ENCODE measurements around the gene SPAG5.

The SPAG5 gene

DNA sequence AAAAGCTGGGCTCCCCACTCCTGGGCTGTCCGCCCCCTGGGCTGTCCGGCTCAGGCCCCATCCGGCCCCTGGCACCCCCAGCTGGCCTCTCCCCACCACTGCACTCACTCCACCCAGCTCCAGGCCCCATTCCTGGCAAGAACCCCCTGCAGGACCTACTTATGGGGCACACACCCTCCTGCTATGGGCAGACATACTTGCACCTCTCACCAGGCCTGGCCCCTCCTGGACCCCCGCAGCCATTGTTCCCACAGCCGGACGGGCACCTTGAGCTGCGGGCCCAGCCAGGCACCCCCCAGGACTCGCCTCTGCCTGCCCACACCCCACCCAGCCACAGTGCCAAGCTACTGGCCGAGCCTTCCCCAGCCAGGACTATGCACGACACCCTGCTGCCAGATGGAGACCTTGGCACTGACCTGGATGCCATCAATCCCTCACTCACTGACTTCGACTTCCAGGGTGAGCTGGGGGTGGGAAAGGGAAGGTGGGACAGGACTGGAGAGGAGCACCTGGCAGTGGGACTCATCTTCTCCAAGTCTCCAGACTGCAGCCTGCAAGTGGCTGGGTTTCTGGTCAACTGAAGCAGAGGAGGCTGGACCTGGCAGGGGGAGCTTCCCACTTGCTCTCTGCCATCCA, 64.0 kb downstream of the SPAG5 start:
- no peak for DNase-seq (ENCODE audit: low read depth)
- no peak overlapping the region for H3K4me3 ChIP-seq (ENCODE audit: low read depth, low read length)
- TF ChIP-seq, protein P1, sequence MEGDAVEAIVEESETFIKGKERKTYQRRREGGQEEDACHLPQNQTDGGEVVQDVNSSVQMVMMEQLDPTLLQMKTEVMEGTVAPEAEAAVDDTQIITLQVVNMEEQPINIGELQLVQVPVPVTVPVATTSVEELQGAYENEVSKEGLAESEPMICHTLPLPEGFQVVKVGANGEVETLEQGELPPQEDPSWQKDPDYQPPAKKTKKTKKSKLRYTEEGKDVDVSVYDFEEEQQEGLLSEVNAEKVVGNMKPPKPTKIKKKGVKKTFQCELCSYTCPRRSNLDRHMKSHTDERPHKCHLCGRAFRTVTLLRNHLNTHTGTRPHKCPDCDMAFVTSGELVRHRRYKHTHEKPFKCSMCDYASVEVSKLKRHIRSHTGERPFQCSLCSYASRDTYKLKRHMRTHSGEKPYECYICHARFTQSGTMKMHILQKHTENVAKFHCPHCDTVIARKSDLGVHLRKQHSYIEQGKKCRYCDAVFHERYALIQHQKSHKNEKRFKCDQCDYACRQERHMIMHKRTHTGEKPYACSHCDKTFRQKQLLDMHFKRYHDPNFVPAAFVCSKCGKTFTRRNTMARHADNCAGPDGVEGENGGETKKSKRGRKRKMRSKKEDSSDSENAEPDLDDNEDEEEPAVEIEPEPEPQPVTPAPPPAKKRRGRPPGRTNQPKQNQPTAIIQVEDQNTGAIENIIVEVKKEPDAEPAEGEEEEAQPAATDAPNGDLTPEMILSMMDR (IDR thresholded peaks at IDR 0.05; ENCODE audit: low read depth, low read length, missing control alignments) = no peak

- TF ChIP-seq, protein P1 (IDR thresholded peaks at IDR 0.05; ENCODE audit: low read depth, low read length, missing control alignments) = no peak
- H3K4me3 ChIP-seq (ENCODE audit: low read depth, low read length) = no peak overlapping the region
- no peak for DNase-seq (ENCODE audit: low read depth)
Observed at GRCh38 chr17:28533091-28533807, 65.6 kb downstream of the SPAG5 start.

DNA sequence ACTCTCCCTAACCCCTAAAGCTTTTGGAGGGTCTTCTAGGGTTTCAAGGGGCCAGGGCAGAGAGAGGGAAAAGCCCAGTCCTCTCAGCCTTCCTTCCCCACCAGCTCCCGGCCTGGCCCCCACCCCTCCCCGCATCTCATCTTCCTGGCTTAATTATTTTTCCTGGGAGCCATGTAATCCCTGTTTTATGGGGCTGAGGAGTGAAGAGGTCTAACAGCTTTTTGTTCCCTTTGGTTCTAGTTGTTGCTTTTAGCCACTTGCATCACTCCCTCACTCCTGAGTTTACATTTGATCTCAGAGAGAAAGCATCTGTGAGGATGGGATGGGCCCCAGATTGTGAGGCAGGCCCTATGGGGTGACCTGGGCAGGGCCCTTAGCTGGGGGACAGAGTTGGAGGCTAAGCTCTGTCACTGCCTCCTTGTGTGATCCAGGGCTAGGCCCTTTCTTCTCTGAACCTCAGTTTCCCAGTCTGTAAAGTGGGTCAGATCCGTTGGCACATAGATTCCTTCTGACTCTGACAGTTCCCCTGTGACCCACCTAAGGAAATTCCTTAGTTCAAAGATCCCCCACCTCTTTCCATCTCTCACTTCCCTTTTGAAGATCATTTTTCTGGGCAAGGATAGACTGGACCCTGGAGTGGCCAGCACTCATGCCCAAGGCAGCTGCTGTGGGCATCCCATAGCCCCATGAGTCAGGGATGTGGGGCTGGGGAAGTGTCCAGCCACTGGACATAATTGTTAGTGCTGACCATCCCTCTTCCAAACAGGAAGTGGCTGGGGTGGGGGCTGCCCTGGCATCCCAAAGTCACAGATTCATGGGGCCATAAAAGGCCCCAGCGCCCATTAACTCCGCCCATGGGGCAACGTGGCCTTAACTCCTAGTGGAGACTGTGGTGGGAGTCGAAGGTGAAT, 66.5 kb downstream of the SPAG5 start:
- no peak overlapping the region for H3K4me3 ChIP-seq (ENCODE audit: low read depth, low read length)
- no peak for DNase-seq (ENCODE audit: low read depth)
- TF ChIP-seq, protein P1 (IDR thresholded peaks at IDR 0.05; ENCODE audit: low read depth, low read length, missing control alignments) = no peak

DNA sequence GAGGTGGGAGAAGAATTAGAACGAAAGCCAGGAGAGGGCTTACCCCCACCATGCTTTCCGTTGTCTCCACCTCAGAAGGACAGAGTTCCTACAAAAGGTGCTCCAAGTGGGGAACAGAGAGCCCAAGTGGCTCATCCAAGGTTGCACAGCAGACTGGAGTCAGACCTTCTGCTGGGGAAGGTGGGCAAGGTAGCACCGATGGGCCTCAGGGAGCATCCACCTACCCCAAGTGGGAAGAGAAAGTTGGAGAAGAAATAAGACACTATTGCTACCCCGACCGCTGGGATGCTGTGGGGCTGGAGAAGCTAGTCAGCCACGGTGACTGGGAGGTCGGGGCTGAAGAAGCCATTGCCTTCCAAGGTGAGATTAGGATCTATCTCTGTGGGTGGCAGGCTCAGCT, 67.9 kb downstream of the SPAG5 start:
- no peak overlapping the region for H3K4me3 ChIP-seq (ENCODE audit: low read depth, low read length)
- DNase-seq (ENCODE audit: low read depth) = no peak
- TF ChIP-seq, protein P1 (IDR thresholded peaks at IDR 0.05; ENCODE audit: low read depth, low read length, missing control alignments) = no peak

GRCh38 chr17:28530250-28530649, 68.6 kb downstream of the SPAG5 start:
- DNase-seq (ENCODE audit: low read depth) = no peak
- H3K4me3 ChIP-seq (ENCODE audit: low read depth, low read length) = no peak overlapping the region
- TF ChIP-seq, protein P1 (IDR thresholded peaks at IDR 0.05; ENCODE audit: low read depth, low read length, missing control alignments) = no peak

DNA sequence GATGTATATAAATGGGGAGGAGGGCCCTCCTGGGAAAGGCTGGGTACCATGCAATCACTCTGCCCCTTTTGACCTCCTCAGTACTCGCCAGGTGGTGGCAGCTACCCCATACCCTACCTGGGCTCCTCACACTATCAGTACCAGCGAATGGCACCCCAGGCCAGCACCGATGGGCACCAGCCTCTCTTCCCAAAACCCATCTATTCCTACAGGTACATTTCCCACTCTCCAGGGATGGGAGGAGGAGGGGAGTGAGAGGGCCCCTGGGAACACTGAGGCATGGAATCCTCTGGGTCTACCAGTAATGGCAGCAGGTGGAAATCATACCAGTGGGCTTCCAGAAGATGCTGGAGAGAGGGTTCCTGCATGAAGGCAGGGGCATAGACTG, 69.8 kb downstream of the SPAG5 start:
- no peak overlapping the region for H3K4me3 ChIP-seq (ENCODE audit: low read depth, low read length)
- TF ChIP-seq, protein P1 (IDR thresholded peaks at IDR 0.05; ENCODE audit: low read depth, low read length, missing control alignments) = no peak
- DNase-seq (ENCODE audit: low read depth) = no peak
